Nephron progenitor cell (in vitro differentiated cells): Measurements from ENCODE around the gene ULK4.
"Not testable (repeated sequence)": the region's sequence is repeated elsewhere in the genome, so short reads cannot be mapped to it uniquely, and the experiment has no call there.

Source experiments
- DNase-seq: peaks from one replicate; pipeline ENCODE4 v3.0.0; 2021
- H3K27ac Mint-ChIP-seq: 2 replicates; pipeline ENCODE4 v1.8.0; 2021; ENCODE audit warnings: mild to moderate bottlenecking, moderate library complexity, mixed read lengths
- H3K27me3 Mint-ChIP-seq: 2 replicates; pipeline ENCODE4 v1.8.0; 2021; ENCODE audit warnings: mild to moderate bottlenecking, low read depth, mixed read lengths; ENCODE audit not compliant: poor library complexity
- H3K36me3 Mint-ChIP-seq: 2 replicates; pipeline ENCODE4 v1.8.0; 2021; ENCODE audit warnings: low read depth, mixed read lengths
- H3K4me1 Mint-ChIP-seq: 2 replicates; pipeline ENCODE4 v1.8.0; 2021; ENCODE audit warnings: mixed read lengths
- H3K4me3 Mint-ChIP-seq: 2 replicates; pipeline ENCODE4 v1.8.0; 2021; ENCODE audit warnings: mild to moderate bottlenecking, moderate library complexity, mixed read lengths
- H3K9me3 Mint-ChIP-seq: 2 replicates; pipeline ENCODE4 v1.8.0; 2021; ENCODE audit warnings: mild to moderate bottlenecking, moderate library complexity, mixed read lengths
- TF ChIP-seq, protein P1 (sequence below): fragments of 200-600 bp; sonication (generic); IDR thresholded peaks from 2 replicates; pipeline ENCODE4 v1.5.0; 2021; ENCODE audit warnings: antibody characterized with exemption

The ULK4 gene

GRCh38 chr3:41695806-41696205 lies 266.1 kb downstream of the ULK4 start:
- not testable (repeated sequence) for H3K4me3 Mint-ChIP-seq, H3K4me1 Mint-ChIP-seq, H3K27me3 Mint-ChIP-seq, H3K27ac Mint-ChIP-seq
- Mint-ChIP-seq H3K9me3 (peaks cover 15% of the 10 kb centered on the region), H3K36me3 (peaks cover 10% of the 10 kb centered on the region)
- peak; percentile 14 for DNase-seq
- TF ChIP-seq, protein P1, sequence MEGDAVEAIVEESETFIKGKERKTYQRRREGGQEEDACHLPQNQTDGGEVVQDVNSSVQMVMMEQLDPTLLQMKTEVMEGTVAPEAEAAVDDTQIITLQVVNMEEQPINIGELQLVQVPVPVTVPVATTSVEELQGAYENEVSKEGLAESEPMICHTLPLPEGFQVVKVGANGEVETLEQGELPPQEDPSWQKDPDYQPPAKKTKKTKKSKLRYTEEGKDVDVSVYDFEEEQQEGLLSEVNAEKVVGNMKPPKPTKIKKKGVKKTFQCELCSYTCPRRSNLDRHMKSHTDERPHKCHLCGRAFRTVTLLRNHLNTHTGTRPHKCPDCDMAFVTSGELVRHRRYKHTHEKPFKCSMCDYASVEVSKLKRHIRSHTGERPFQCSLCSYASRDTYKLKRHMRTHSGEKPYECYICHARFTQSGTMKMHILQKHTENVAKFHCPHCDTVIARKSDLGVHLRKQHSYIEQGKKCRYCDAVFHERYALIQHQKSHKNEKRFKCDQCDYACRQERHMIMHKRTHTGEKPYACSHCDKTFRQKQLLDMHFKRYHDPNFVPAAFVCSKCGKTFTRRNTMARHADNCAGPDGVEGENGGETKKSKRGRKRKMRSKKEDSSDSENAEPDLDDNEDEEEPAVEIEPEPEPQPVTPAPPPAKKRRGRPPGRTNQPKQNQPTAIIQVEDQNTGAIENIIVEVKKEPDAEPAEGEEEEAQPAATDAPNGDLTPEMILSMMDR: peak; percentile 15

DNA sequence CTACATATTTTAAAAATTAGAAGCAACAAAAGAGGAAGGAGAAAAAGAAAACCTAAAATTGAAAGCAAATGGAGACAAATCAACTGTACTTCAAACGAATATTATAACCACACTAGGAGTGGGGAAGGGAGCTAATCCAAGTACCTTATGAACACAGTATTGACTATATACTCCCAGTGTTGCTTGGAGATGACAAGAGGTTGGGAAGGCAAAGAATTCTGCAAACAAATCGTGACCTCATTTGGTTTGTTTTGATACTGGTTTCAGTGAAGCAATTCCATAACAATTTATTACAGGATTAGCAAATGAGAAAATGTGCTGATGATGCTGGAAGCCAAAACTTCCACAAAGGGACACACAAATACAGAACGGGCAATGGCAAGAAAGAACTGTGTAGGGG lies 268.1 kb downstream of the ULK4 start:
- no peak for DNase-seq
- Mint-ChIP-seq H3K27ac (no peak overlapping the region), H3K9me3 (peaks cover 19% of the 10 kb centered on the region), H3K27me3 (peaks cover 5% of the 10 kb centered on the region), H3K36me3 (peaks cover 10% of the 10 kb centered on the region), H3K4me3 (no peak overlapping the region), H3K4me1 (no peaks in the 10 kb centered on the region)
- TF ChIP-seq, protein P1: no peak

DNA sequence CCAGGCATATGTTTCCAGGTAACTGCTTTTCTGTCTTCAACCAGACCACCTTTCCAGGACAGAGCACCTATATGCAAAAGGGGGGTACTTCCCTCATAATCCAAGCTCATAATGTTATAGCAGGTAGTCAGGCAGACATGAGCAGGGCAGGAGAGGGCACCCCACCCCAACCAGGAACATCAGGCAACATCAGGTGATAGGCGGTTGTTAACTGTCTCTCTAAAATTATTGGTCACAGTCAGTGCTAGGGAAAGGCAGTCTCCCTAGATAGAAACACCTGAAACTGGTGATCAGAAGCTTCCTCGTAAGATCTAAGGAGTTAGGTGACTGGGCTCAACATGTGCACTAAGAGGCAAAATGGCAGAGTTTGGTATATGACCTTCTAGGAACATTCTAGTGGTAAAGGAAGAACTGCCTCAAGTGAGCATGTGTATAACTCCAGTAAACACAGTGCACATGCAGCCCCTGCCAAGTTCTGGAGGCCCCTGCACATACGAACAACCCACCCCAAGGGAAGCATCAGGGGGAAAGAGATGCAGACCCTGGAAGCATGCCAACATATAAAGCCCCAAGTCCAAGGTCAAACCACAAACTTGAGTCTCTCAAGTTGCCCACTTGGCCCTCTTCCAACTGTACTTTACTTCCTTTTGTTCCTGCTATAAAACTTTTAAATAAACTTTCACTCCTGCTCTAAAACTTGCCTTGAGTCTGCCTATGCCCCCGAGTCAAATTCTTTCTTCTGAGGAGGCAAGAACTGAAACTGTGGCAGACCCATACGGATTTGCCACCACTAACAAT lies 270.9 kb downstream of the ULK4 start:
- H3K27ac Mint-ChIP-seq: no peak overlapping the region
- DNase-seq: no peak
- H3K36me3 Mint-ChIP-seq: peaks cover 10% of the 10 kb centered on the region
- no peak overlapping the region for H3K4me3 Mint-ChIP-seq
- H3K4me1 Mint-ChIP-seq: no peaks in the 10 kb centered on the region
- H3K27me3 Mint-ChIP-seq: peaks cover 9% of the 10 kb centered on the region
- TF ChIP-seq, protein P1: no peak
- H3K9me3 Mint-ChIP-seq: peaks cover 8% of the 10 kb centered on the region

- Mint-ChIP-seq H3K27me3 (peaks cover 5% of the 10 kb centered on the region), H3K4me1 (no peaks in the 10 kb centered on the region), H3K36me3 (peaks cover 6% of the 10 kb centered on the region), H3K9me3 (peaks cover 3% of the 10 kb centered on the region), H3K4me3 (no peak overlapping the region), H3K27ac (no peak overlapping the region)
- TF ChIP-seq, protein P1: no peak
- no peak for DNase-seq
These were observed 273.1 kb downstream of the ULK4 start for GRCh38 chr3:41688595-41689380.

GRCh38 chr3:41684797-41685735 lies 276.8 kb downstream of the ULK4 start:
- H3K4me3 Mint-ChIP-seq: no peak overlapping the region
- peaks cover 5% of the 10 kb centered on the region for H3K27me3 Mint-ChIP-seq
- TF ChIP-seq, protein P1: no peak
- no peaks in the 10 kb centered on the region for H3K4me1 Mint-ChIP-seq
- DNase-seq: peak; percentile 8
- H3K36me3 Mint-ChIP-seq: peaks cover 6% of the 10 kb centered on the region
- no peaks in the 10 kb centered on the region for H3K9me3 Mint-ChIP-seq
- no peak overlapping the region for H3K27ac Mint-ChIP-seq
